IgD-negative memory B cell (primary cell): ENCODE results near the gene SPAG5. TPM values are rescaled to one million over a fixed set of nuclear protein-coding genes. Genes with fewer than 3 reads are reported as not detected.

Source experiments
- H3K27ac Mint-ChIP-seq, 3 donors: one replicate each; pipeline ENCODE4 v1.8.0; 2020 to 2022; ENCODE audit warnings: mild to moderate bottlenecking in 3 of 3, mixed read lengths in 3 of 3, moderate library complexity in 1 of 3
- H3K27me3 Mint-ChIP-seq: one replicate; pipeline ENCODE4 v1.8.0; 2021; ENCODE audit warnings: mixed read lengths
- H3K36me3 Mint-ChIP-seq: one replicate; pipeline ENCODE4 v1.8.0; 2020; ENCODE audit warnings: mild to moderate bottlenecking, mixed read lengths
- H3K4me1 Mint-ChIP-seq, 3 donors: one replicate each; pipeline ENCODE4 v1.8.0; 2020 to 2022; ENCODE audit warnings: mixed read lengths in 3 of 3, mild to moderate bottlenecking in 1 of 3
- H3K4me3 Mint-ChIP-seq, 4 donors: one replicate each; pipeline ENCODE4 v1.8.0; 2020 to 2022; ENCODE audit warnings: mild to moderate bottlenecking in 4 of 4, mixed read lengths in 4 of 4, moderate library complexity in 3 of 4
- H3K9me3 Mint-ChIP-seq, 3 donors: one replicate each; pipeline ENCODE4 v1.8.0; 2020 to 2021; ENCODE audit warnings: mixed read lengths in 3 of 3, mild to moderate bottlenecking in 1 of 3
- polyA plus RNA-seq: library from polyadenylated mRNA; unstranded; fragments of 300-500 nt; fragmentation: Illumina TruSeq; gene quantifications from one replicate; pipeline ENCODE4 v1.2.3, GENCODE V29; 2021

SPAG5 gene
- polyA plus RNA-seq, 1 donor from 2014 or later = 2.2 TPM

DNA sequence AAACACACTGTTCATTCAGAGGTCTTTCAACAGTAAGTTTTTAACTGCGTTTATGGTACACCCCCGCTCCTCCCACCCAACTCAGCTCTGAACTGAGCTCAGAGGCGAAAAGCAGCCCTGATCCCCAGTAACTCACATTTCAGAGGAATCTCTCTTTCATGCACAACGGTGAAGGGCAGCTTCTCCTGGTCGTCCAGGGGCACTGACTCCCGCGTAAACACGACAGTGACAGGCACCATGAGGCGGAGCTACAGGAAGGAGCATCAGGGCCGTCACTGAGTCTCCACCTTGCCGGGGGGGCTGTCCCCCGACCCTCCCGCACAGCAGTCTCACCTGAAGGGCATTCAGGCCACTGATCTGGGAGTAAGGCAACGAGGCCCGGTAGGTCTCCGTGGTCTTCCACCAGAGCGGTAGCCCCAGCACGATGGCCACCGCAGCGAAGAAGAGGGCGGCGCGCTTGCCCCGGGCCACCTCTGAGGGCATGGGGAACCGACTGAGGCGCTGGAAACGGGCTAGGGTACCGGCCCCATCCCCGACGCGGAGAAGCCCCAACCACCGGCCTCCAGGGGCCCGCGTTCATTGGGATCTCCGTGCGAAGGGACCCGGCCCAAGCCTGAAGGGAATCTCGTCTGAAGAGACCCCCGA, 28.0 kb downstream of the SPAG5 start:
- Mint-ChIP-seq H3K4me1 (peaks cover 32 to 46% (median 35%) of the 10 kb centered on the region in 3 donors), H3K27ac (peak overlapping the region; percentile 94 to 96 (median 95)), H3K27me3 (no peaks in the 10 kb centered on the region), H3K4me3 (peak overlapping the region; percentile 93 to 99 (median 98)), H3K9me3 (no peaks in the 10 kb centered on the region), H3K36me3 (peaks cover 4% of the 10 kb centered on the region)

DNA sequence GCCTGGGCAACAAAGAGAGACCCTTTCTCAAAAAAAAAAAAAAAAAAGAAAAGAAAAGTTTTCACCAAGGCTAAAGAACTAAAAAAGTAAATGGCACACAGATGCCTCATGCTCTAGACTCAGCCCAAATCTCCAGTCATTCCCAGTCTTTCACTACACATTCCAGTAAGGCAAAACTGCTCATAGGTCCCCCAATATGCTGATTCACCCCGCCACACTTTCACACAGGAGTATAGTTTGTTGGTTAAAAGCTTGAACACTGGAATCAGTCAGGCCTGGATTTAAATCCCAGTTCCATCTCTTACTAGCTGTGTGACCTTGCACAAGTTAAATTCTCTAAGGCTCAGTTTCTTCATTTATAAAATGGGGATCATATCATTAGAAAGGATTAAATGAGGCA, 29.4 kb downstream of the SPAG5 start:
- H3K36me3 Mint-ChIP-seq = peaks cover 4% of the 10 kb centered on the region
- H3K9me3 Mint-ChIP-seq = no peaks in the 10 kb centered on the region
- no peaks in the 10 kb centered on the region for H3K27me3 Mint-ChIP-seq
- H3K27ac Mint-ChIP-seq = peak overlapping the region in 1 of 3 donors; percentile 7
- H3K4me3 Mint-ChIP-seq = peak overlapping the region; percentile 63 to 99 (median 98)
- H3K4me1 Mint-ChIP-seq = peaks cover 35 to 51% (median 40%) of the 10 kb centered on the region in 3 donors

DNA sequence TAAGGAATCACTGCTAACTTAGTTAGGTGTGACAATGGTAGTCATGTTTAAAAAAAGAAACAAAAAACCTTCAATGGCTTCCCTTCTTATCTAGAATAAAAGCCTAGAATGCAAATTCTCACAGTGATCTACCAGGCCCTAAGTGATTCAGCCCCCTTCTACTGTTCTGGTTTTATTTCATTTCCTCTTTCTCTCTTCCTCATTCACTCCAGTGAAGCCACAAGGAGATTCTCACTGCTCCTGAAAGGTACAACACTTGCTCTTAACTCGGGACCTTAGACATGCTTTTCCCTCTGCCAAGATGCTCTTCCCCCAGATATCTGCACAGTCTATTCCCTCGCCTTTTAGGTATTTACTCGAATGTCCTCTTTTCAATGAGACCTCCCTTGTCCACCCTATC, 31.2 kb downstream of the SPAG5 start:
- no peaks in the 10 kb centered on the region for H3K27me3 Mint-ChIP-seq
- H3K4me1 Mint-ChIP-seq = peaks cover 37 to 46% (median 44%) of the 10 kb centered on the region in 3 donors
- peaks cover 4% of the 10 kb centered on the region for H3K36me3 Mint-ChIP-seq
- H3K4me3 Mint-ChIP-seq = peak overlapping the region; percentile 56 to 88 (median 72)
- peak overlapping the region; percentile 4 to 70 (median 36) for H3K27ac Mint-ChIP-seq
- no peaks in the 10 kb centered on the region for H3K9me3 Mint-ChIP-seq

DNA sequence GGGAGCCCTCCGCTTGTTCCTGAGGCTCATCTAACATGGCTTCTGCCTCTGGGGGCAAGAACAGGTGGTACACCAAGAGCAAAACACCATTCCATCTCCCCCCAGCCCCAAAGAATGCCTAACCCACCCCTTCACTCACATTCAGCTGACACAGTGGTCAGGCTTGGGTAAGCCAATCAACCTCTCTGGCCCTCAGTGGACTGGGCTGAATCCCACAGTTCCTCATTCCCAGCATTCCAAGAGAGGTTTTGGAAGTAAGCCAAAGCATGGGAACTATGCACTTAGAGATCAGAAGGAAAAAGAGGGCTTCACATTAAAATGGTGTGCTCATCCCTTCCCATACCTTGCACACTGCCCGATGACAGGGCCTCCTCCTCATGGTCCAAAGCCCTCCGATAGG, 35.4 kb downstream of the SPAG5 start:
- peak overlapping the region in 1 of 3 donors; percentile 59 for H3K27ac Mint-ChIP-seq
- peaks cover 10% of the 10 kb centered on the region for H3K36me3 Mint-ChIP-seq
- no peaks in the 10 kb centered on the region for H3K27me3 Mint-ChIP-seq
- no peak overlapping the region for H3K4me3 Mint-ChIP-seq
- H3K9me3 Mint-ChIP-seq = no peaks in the 10 kb centered on the region
- peaks cover 16 to 23% (median 21%) of the 10 kb centered on the region in 3 donors for H3K4me1 Mint-ChIP-seq

DNA sequence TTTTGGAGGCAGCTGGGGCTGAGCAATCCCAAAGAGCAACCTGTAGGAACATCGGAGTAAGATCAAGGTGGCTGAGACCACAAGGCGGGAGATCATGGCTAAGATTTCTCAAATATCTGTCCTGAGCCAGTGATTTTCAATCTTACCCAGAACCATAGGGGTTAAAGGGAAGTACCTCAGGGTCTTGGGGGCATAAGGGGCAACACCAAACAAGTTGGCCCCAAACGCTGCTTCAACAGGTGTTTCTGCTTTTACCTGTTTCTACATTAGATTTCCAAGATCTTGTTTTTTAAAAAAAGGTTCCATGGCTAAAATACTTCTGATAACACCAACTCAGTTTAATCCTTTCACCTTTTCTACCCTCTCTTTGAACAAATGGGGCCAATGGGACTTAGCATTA, 43.8 kb downstream of the SPAG5 start:
- H3K27ac Mint-ChIP-seq = peak overlapping the region in 1 of 3 donors; percentile 43
- peaks cover 10% of the 10 kb centered on the region for H3K36me3 Mint-ChIP-seq
- no peaks in the 10 kb centered on the region for H3K9me3 Mint-ChIP-seq
- H3K4me1 Mint-ChIP-seq = peaks cover 18 to 24% (median 24%) of the 10 kb centered on the region in 3 donors
- H3K4me3 Mint-ChIP-seq = peak overlapping the region in 1 of 4 donors; percentile 71
- H3K27me3 Mint-ChIP-seq = no peaks in the 10 kb centered on the region

DNA sequence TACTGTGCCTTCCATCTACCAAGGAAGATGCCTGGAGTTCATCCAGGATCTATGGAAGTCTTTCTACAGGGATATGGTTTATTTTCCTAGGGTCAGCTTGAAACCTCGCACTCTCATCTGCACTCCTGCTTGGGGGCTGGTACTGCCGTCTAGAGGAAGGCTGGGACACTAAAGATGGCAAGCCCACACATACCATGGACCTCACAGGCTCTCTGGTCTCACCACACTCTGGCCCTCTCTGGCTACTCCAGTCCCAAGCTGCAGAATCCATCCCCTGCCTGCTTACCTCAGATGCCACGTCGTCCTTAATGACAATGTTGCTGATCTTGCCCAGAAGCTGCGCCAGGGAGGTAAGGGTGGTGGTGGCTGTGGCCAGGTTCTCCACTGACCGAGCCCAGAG, 44.3 kb downstream of the SPAG5 start:
- H3K4me3 Mint-ChIP-seq = peak overlapping the region in 2 of 4 donors; percentile 60 to 71
- H3K27ac Mint-ChIP-seq = peak overlapping the region in 2 of 3 donors; percentile 43 to 82
- H3K27me3 Mint-ChIP-seq = no peaks in the 10 kb centered on the region
- peaks cover 22 to 28% (median 27%) of the 10 kb centered on the region in 3 donors for H3K4me1 Mint-ChIP-seq
- no peaks in the 10 kb centered on the region for H3K9me3 Mint-ChIP-seq
- peaks cover 10% of the 10 kb centered on the region for H3K36me3 Mint-ChIP-seq

DNA sequence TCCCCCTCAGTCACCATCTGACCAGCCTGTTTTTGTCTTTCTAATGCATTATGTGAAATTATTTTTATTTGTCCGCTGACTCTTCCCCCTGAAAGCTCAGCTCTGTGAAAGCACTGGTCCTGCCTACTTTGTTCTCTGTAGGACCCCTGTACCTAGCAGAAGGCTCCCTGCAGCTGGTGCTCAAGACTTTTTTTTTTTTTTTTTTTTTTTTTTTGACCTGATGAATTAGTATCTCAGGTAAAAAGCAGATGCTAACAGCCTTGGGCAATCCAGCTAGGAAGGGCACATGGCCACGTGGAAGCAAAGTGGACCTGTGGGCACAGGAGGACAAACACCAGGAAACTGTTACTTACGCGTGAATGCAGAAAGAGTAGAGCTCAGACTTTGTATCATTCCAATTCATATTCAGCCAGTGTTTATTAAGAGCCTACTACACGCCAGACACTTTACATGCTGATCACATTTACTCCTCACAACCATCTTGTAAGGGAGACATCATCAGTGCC, 45.8 kb downstream of the SPAG5 start:
- Mint-ChIP-seq H3K9me3 (no peaks in the 10 kb centered on the region), H3K27ac (peak overlapping the region; percentile 16 to 90 (median 36)), H3K4me3 (peak overlapping the region; percentile 52 to 96 (median 87)), H3K36me3 (peaks cover 7% of the 10 kb centered on the region), H3K4me1 (peaks cover 36 to 43% (median 40%) of the 10 kb centered on the region in 3 donors), H3K27me3 (no peaks in the 10 kb centered on the region)

DNA sequence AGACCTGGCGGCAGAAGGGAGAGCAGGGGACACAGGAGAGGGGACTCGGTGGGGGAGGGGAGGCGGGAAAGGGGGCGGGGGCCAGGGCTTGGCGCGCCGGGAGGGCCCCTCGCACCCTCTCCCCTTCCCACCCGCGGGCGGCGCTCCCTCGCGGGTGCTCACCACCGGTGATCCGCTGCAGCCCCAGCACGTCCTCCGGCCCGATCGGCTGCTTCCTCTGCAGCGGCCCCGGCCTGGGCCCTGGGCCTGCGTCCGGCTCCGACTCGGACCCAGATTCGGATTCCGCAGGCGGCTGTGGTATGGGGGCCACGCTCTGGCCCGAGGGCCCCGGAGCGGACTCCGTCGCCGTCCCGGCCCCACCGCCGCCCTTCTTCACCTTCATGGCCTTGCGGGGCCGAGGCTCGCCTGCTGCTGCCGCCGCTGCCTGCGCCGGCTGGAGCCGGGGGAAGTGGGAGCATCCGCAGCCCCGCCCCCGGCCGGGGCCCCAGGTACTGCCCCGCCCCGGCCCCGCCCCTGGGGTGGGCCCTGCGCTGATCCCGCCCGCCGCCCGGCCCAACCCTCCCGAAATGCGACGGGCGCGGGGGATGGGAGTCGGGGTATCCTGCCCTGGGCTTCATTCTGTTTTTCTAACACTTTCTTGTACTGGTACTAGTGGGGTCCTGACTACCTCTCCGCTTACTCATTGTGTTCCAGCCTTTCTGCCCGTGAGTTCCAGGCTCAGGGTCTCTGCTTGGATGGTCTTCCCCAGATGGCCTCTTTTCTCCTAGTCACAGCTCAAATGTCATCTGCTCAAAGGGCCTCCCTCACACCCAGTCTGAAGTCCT, 46.4 kb downstream of the SPAG5 start, which contains the start of gene UNC119:
Gene UNC119 (minus strand): TSS at position 449 of the 824 bp plus-strand sequence. CDS start 67 bp downstream, at position 382.
- Mint-ChIP-seq H3K9me3 (no peaks in the 10 kb centered on the region), H3K4me1 (peaks cover 42 to 48% (median 45%) of the 10 kb centered on the region in 3 donors), H3K36me3 (peaks cover 8% of the 10 kb centered on the region), H3K27ac (peak within 1 kb of the TSS; percentile 90 to 96 (median 90)), H3K4me3 (peak within 1 kb of the TSS; percentile 77 to 99 (median 92)), H3K27me3 (no peaks in the 10 kb centered on the region)

DNA sequence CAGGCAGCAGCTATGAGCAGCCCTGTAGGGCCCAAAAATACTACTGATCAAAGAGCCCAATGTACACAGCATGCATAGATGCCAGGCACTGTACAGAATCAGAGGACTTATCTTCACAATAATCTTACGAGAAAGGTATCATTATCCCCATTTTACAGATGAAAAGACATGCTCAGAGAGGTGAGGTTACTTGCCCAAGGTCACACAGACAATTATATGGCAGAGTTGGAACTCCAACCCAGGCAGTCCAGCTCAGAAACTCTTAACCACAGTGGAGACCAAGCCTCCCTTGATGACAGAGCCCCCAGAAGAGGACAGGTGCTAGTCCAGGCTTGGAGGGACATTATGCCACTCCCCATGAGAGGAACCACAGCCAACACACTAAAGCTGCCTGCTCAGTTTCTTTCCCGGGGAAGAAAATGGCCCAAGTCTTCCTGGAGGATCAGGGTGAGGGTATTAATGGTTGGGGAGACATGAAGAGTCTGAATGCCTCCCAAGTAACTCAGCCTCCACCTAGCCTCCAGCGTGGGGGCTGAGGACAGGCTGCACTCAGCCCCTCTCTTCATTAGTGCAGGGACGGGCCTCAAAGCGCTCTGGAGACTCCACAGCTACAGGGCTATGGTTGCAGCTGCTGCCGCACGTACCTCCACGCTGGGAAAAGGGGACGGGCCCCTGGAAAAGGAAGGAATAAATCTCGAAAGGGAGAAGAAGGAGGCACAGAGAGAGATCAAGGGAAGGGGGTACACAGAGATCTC, 47.2 kb downstream of the SPAG5 start:
- Mint-ChIP-seq H3K27ac (peak overlapping the region; percentile 90 to 96 (median 90)), H3K9me3 (no peaks in the 10 kb centered on the region), H3K36me3 (peaks cover 5% of the 10 kb centered on the region), H3K4me1 (peaks cover 43 to 48% (median 45%) of the 10 kb centered on the region in 3 donors), H3K27me3 (no peaks in the 10 kb centered on the region), H3K4me3 (peak overlapping the region; percentile 77 to 99 (median 92))

DNA sequence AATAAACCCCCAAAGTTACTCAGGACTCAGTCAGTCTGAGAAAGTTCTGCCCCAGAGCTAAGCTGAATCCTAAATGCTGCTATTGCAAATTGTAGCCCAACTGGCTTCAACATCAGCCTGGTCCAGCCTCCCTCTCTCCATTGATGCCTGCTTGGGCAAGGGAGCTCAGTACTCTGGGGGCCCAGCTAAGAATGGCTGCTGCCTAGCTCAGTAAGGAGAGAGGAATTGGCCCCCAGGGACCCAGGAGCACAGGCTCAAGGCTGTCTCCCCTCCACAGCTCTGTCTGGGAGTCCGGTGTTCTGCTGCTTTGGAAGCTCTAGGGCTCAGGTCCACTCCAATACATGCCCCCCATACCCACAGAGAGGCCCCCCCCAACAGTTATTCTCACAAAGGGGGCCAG, 48.0 kb downstream of the SPAG5 start:
- no peaks in the 10 kb centered on the region for H3K27me3 Mint-ChIP-seq

DNA sequence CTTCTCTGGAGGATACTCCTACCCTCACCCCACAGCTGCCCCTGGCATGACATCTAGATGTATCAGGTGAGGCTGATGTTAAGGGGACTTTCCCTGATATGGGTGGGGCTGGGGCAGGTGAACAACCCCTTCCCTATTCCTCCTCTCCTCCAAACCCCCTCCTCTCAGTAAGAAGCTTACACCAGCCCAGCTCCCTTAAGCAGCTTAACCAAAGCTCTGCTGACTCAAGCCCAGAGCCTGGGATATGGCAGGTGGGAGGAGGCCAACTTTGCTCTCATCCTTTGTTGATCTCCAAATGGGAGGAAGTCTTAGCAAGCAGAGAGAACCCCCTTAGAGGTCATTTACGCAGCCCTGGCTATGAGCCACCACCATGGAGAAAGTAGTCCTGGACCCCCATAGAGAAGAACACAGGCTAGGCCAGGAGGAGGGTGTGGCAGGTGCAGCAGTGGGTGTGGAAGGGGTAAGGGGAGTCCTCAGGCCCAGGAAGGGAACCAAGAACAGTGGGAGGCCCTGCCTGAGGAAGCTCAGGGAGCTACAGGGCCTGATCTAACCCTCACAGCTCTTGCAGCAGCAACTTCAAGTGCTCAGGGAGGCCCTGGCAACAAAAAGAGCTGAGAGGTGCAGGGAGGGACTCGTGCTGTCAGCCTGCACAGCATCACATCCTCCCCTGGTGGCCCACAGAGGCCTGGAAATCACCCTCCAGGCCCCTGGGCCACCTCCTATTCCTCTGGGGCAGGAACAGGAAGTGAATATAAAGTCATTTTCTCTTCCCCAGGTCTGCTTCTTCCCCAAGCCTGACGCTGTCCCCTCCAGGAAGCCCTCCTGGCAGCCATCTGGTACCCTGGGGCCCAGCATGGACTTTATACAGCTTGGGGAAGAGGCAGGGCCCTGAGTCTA, 49.3 kb downstream of the SPAG5 start:
- peak overlapping the region; percentile 90 to 96 (median 90) for H3K27ac Mint-ChIP-seq
- peaks cover 2% of the 10 kb centered on the region for H3K36me3 Mint-ChIP-seq
- no peaks in the 10 kb centered on the region for H3K27me3 Mint-ChIP-seq
- H3K4me3 Mint-ChIP-seq = peak overlapping the region; percentile 25 to 93 (median 85)
- H3K4me1 Mint-ChIP-seq = peaks cover 43 to 50% (median 49%) of the 10 kb centered on the region in 3 donors
- no peaks in the 10 kb centered on the region for H3K9me3 Mint-ChIP-seq

More for the DNA sequence above, 48.0 kb downstream of the SPAG5 start:
- Mint-ChIP-seq H3K36me3 (peaks cover 2% of the 10 kb centered on the region), H3K9me3 (no peaks in the 10 kb centered on the region), H3K4me1 (peaks cover 43 to 48% (median 45%) of the 10 kb centered on the region in 3 donors), H3K27ac (peak overlapping the region; percentile 90 to 96 (median 90)), H3K4me3 (peak overlapping the region in 3 of 4 donors; percentile 77 to 99 (median 97))

DNA sequence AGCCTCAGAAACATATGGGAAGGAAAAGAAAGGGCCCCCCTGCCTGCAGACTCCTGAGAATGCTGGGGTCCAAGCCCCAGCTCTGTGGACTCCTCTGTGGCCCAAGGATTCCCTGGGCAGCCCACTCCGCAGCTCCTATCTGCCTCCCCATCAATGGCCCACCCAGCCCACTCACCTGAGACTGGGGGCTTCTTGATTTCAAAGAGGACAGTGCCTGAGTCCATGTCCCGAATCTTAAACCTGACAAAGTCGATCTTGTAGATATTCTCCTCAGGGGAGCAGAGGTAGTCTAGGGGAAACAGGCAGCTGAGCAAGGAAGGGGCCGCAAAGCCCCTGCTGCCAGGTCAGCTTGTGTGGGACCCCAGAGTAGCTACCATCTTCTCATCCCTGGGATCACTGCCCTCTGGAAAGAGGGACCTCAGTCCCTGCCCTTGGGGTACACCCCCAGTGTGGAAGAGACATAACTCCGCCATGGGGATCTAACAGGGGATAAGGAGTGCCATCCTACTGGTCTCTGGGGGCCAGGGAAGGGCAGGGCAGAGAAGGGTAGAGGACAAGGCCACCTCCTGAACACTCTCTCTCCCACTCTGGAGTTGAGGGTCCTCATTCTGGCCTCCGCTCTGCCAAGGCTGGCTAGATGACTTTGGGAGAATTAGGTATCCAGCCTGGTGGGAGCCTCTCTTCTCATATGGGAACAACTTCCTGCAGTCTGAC, 50.3 kb downstream of the SPAG5 start:
- peak overlapping the region; percentile 90 to 96 (median 90) for H3K27ac Mint-ChIP-seq
- peak overlapping the region; percentile 77 to 93 (median 86) for H3K4me3 Mint-ChIP-seq
- H3K36me3 Mint-ChIP-seq = peaks cover 2% of the 10 kb centered on the region
- H3K9me3 Mint-ChIP-seq = no peaks in the 10 kb centered on the region
- peaks cover 49 to 56% (median 56%) of the 10 kb centered on the region in 3 donors for H3K4me1 Mint-ChIP-seq
- H3K27me3 Mint-ChIP-seq = no peaks in the 10 kb centered on the region
